SK-N-MC (cell line): ENCODE measurements around the gene ACER2.
"Not testable (repeated sequence)": the region's sequence is repeated elsewhere in the genome, so short reads cannot be mapped to it uniquely, and the experiment has no call there.

Experiments used
- DNase-seq: peaks from one replicate; pipeline ENCODE4 v3.0.0-alpha.2; 2011; ENCODE audit warnings: low read depth, low spot score
- H3K27ac ChIP-seq: fragments of 200-600 bp; sonication (generic); 2 replicates; pipeline ENCODE4 v1.5.1; 2016; ENCODE audit warnings: mixed run types
- H3K36me3 ChIP-seq: fragments of 200-600 bp; sonication (generic); 2 replicates; pipeline ENCODE4 v1.6.1; 2017; ENCODE audit warnings: antibody characterized with exemption, low read length, mixed read lengths; ENCODE audit not compliant: insufficient read depth
- H3K4me3 ChIP-seq: fragments of 200-600 bp; sonication (generic); 2 replicates; pipeline ENCODE4 v1.5.1; 2016
- H3K9ac ChIP-seq: fragments of 200-600 bp; sonication (generic); 2 replicates; pipeline ENCODE4 v1.8.0; 2017; ENCODE audit warnings: mixed run types, mixed read lengths; ENCODE audit not compliant: insufficient read length
- H3K9me3 ChIP-seq: fragments of 200-600 bp; sonication (generic); 2 replicates; pipeline ENCODE4 v1.6.1; 2017; ENCODE audit warnings: low read depth, mild to moderate bottlenecking, antibody characterized with exemption, low read length, moderate library complexity, mixed read lengths
- EZH2 ChIP-seq: fragments of 200-600 bp; sonication (generic); IDR thresholded peaks from one replicate; pipeline ENCODE4 v1.6.1; 2017; ENCODE audit warnings: antibody characterized with exemption
- FOXP2 ChIP-seq: optimal IDR thresholded peaks from 2 replicates; pipeline ENCODE3; 2011; ENCODE audit warnings: mild to moderate bottlenecking, moderate library complexity; ENCODE audit not compliant: insufficient read depth; ENCODE audit errors: extremely low read length, control extremely low read depth
- POLR2AphosphoS5 ChIP-seq: IDR thresholded peaks from 2 replicates; pipeline ENCODE4 v1.6.1; 2012; ENCODE audit warnings: mild to moderate bottlenecking, low read depth, low read length, borderline replicate concordance

ACER2 gene

DNA sequence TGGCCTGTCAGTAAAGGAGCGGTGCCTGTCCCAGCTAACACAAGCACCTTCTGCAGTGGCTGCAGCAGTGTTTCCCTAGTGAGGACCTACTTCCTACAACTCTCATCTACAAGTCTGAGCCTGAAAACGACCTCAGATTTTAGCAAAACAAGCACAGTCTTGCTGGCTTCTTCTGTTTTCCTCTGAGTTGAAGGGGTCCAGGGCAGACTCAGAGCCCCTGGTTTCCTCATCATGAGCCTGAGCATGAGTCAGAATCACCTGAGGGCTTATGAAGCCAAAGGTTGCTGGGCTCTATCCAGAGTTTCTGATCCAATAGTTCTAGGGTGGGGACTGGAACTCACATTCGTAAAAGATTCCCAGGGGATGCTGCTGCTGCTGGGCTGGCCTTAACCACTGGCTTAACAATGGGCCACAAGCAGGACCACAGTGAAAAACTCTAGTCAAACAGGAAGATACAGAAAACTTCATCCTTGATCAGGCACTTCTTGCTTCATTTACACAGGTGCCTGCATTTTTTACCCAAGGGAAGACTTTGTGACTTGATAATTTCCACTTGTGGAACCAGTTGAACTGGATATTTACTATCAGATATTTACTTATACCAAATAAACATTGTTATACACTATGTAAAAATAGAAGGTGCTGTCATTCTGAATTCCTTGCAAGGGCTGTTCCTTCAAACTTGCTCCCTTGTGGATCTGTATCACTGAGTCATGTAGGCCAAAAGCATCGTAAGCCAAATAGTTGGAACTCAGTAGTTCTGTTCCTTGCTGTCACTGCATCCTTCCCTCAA lies 4.3 kb upstream of the ACER2 start:
- Histone ChIP-seq H3K9ac (no peak overlapping the region), H3K27ac (no peak overlapping the region), H3K9me3 (0 out of 2 replicates have a peak, but pooled peaks cover 6% of the 10 kb centered on the region), H3K36me3 (no peaks in the 10 kb centered on the region), H3K4me3 (no peak overlapping the region)
- no peak for TF ChIP-seq POLR2AphosphoS5
- no peak for TF ChIP-seq FOXP2
- TF ChIP-seq EZH2, result no peak
- DNase-seq, result no peak

DNA sequence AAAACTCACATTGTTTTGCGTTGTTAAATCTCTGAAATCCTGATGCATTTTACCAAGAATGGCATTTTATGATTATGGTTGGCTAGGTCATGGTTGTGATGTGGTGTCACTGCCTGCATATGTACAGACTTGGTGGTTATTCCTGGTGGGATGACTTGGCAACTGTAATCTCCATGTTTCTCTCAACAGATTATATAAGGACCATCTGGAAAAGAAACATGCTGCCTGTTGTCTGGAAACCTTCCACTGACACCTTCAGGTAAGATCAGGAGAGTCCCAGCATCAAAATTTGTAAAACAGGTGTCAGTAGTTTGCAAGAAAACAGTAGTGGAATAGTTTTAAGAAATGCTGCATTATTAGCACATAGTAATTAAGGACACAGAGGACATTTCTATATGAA lies 3.0 kb upstream of the ACER2 start:
- Histone ChIP-seq H3K4me3 (no peak overlapping the region), H3K9ac (no peak overlapping the region), H3K9me3 (0 out of 2 replicates have a peak, but pooled peaks cover 6% of the 10 kb centered on the region), H3K27ac (no peak overlapping the region), H3K36me3 (no peaks in the 10 kb centered on the region)
- TF ChIP-seq EZH2 (no peak), FOXP2 (no peak), POLR2AphosphoS5 (no peak)
- no peak for DNase-seq

DNA sequence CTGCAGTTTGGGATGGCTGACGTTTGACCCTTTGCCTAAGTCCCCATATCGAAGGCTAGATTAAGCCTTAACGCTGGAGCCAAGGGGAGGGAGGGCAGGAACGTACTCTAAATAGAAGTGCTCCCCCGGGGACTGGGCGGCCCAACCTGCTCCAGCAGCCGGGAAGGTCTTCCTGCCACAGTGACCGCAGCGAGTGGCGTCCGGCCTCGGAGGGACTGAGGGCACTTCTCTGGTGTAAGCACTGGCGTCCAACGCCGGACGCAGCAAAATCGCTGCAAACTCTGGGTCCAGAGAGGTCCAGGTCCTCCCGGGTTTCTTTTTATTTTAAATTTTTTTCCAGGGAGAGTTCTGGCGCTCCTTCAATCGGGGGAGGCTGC lies 505 bp upstream of the ACER2 start:
- H3K9me3 ChIP-seq, result 0 out of 2 replicates have a peak, but pooled peaks cover 3% of the 10 kb centered on the region
- no peak for DNase-seq
- peak overlapping the region; percentile 91 for H3K4me3 ChIP-seq
- no peak overlapping the region for H3K27ac ChIP-seq
- TF ChIP-seq POLR2AphosphoS5 (no peak), FOXP2 (no peak), EZH2 (no peak)
- H3K36me3 ChIP-seq, result no peaks in the 10 kb centered on the region
- H3K9ac ChIP-seq, result no peak overlapping the region

DNA sequence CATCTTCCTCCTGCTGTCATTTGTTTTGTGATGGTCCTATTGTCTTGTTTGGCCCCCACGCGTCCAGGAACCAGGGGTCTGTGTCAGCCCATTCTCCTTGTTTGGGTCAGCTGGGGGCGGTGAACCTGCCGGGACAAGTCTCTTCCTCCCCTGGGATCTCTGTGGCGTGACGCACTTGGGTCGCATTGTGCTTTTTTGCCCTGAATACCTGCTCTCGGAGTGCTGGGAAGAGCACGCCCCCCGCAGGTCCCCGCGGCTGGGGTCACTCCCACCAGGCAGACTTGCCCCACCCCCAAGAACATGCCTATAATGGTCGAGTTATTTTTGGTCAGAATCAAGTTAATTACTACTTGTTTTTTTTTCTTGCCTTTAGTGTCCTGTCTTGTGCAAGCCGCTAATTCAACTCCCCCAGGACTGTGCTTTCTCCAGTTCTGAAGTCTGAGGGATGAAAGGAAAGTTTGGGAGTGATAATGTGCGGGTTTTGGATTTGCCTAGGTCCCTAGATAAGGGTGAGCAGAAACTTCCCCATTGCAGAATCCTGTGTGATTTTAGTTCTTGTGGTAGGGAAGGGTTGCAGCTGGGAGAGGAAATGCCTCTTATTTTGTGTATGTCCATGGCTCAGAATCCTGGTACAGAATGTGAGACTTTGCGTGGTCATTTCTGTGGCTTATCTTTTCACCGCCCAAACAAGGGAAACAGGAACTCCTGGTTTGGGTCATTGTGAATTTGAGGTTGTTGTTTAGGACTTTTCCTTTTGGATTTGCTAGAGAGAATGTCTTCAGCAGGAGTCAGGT lies 789 bp downstream of the ACER2 start:
- H3K9ac ChIP-seq, result peak overlapping the region; percentile 46
- H3K4me3 ChIP-seq, result peak overlapping the region; percentile 91
- TF ChIP-seq POLR2AphosphoS5 (no peak), EZH2 (no peak), FOXP2 (no peak)
- no peaks in the 10 kb centered on the region for H3K36me3 ChIP-seq
- DNase-seq, result no peak
- no peak overlapping the region for H3K27ac ChIP-seq
- H3K9me3 ChIP-seq, result no peaks in the 10 kb centered on the region

DNA sequence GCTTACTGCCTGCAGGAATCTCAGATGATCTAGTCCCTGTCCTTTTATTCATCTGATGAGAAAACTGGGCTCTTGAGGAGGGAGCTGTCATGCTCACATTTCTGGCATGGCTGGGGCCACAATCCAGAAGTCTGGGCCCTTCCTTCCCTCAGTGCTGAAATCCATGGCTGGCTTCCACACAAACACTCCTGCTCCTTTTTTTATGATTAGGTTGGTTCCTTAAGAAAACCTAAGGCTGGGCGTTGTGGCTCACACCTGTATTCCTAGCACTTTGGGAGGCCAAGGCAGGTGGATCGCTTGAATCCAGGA lies 1.3 kb downstream of the ACER2 start:
- no peak overlapping the region for H3K9ac ChIP-seq
- H3K4me3 ChIP-seq, result no peak overlapping the region
- H3K27ac ChIP-seq, result no peak overlapping the region
- H3K36me3 ChIP-seq, result no peaks in the 10 kb centered on the region
- no peak for TF ChIP-seq EZH2
- no peak for TF ChIP-seq POLR2AphosphoS5
- no peak for TF ChIP-seq FOXP2
- H3K9me3 ChIP-seq, result no peaks in the 10 kb centered on the region
- no peak for DNase-seq

DNA sequence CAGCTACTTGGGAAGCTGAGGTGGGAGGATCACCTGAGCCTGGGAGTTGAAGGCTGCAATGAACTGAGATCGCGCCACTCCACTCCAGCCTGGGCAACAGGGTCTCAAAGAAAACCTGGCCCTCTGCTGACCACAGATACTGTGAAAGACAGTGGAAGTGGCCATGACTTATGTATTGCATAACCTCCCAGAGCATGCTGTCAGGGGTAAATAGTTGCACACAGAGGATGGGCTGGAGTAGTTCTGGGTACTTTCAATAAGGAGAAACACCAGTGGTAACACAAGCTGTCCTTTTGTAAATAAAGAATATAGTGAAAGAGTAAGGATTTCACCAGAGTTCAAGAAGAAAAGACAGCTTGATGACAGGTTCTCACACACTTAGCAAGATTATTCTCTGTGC lies 1.8 kb downstream of the ACER2 start:
- DNase-seq, result no peak
- Histone ChIP-seq H3K9me3 (no peaks in the 10 kb centered on the region), H3K4me3 (no peak overlapping the region), H3K36me3 (no peaks in the 10 kb centered on the region), H3K27ac (no peak overlapping the region), H3K9ac (no peak overlapping the region)
- TF ChIP-seq EZH2 (no peak), FOXP2 (no peak), POLR2AphosphoS5 (no peak)

DNA sequence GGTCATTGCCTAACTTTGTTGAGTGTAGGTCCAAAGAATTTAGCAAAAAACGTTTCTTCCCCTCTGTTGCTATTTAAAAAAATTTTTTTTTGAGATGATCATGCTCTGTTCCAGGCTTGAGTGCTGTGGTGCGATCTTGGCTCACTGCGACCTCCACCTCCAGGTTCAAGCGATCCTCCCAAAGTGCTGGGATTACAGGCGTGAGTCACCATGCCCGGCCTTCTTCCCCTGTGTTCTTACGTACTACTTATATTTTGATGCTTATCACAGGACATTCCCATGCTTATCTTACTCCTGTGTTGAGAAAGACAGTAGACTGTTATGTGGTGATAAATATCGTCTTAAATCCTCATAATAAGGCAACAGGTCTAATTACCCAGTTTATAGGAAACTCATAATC lies 2.5 kb downstream of the ACER2 start:
- no peaks in the 10 kb centered on the region for H3K36me3 ChIP-seq
- H3K27ac ChIP-seq, result no peak overlapping the region
- no peak for DNase-seq
- no peak overlapping the region for H3K9ac ChIP-seq
- H3K9me3 ChIP-seq, result no peaks in the 10 kb centered on the region
- no peak for TF ChIP-seq POLR2AphosphoS5
- TF ChIP-seq EZH2, result no peak
- TF ChIP-seq FOXP2, result no peak
- no peak overlapping the region for H3K4me3 ChIP-seq

DNA sequence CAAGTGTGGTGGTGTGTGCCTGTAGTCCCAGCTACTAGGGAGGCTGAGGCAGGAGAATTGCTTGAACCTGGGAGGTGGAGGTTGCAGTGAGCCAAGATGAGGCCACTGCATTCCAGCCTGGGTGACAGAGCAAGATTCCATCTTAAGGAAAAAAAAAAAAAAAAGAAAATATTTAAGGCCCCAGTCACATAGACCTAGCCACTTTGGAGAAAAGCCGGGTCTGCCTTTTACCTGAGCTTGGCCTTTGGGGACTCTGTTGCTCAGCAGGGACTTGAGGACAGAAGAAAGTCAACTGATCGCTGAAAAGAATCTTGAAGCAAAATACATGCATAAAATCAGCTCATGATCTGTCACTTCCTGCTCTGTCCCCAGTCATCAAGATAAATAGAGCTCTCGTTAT lies 4.6 kb downstream of the ACER2 start:
- not testable (repeated sequence) for H3K9me3 ChIP-seq, H3K36me3 ChIP-seq, H3K27ac ChIP-seq, DNase-seq, H3K9ac ChIP-seq, H3K4me3 ChIP-seq

DNA sequence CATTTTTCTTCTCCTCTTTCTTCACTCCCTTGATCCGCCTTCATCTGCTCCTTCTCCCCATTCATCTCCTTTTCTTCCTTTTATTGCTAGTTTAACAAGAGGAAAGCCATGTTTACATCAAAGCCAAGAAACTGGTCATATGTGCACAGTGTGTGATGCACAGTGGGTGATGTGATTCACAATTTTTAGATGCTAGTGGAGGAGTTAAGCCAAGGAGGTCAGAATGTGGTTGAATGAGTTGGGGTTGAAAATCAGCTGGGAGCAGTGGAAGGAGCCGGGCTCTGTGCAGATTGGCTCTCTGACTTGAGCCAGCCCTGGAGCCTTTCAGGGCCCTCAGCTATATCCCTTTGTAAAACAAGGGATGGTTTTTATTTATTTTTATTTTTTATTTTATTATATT lies 7.3 kb downstream of the ACER2 start:
- no peak for DNase-seq
- Histone ChIP-seq H3K9ac (no peak overlapping the region), H3K27ac (no peak overlapping the region), H3K9me3 (no peaks in the 10 kb centered on the region), H3K36me3 (no peaks in the 10 kb centered on the region), H3K4me3 (no peak overlapping the region)
- no peak for TF ChIP-seq FOXP2
- no peak for TF ChIP-seq POLR2AphosphoS5
- no peak for TF ChIP-seq EZH2
